ENCODE results near the gene ANKS1A.

The ANKS1A gene

GRCh38 chr6:35086282-35086632 is 197.2 kb downstream of the ANKS1A start:
- 91 to 95% methylated on average over 10 of the region's 10 CpGs for WGBS, 2 experiments
- Histone ChIP-seq H3K36me3 (ENCODE audit: control insufficient read depth, insufficient read depth, low read length) (peaks cover 14% of the 10 kb centered on the region), H3K4me3 (ENCODE audit: insufficient read depth, low read depth, low read length) (no peak overlapping the region), H3K27ac (ENCODE audit: insufficient read depth, low read depth, low read length, poor library complexity, severe bottlenecking) (no peak overlapping the region), H3K27me3 (ENCODE audit: control insufficient read depth, insufficient read depth, low read length, poor library complexity, severe bottlenecking) (no peaks in the 10 kb centered on the region), H3K4me1 (ENCODE audit: control insufficient read depth, insufficient read depth, low read length) (no peaks in the 10 kb centered on the region), H3K9me3 (ENCODE audit: control insufficient read depth, low read length) (no peaks in the 10 kb centered on the region)

GRCh38 chr6:35086636-35087360 is 197.7 kb downstream of the ANKS1A start:
- WGBS, 2 experiments, result 92 to 96% methylated on average over 12 of the region's 12 CpGs
- Histone ChIP-seq H3K36me3 (ENCODE audit: control insufficient read depth, insufficient read depth, low read length) (peaks cover 14% of the 10 kb centered on the region), H3K4me1 (ENCODE audit: control insufficient read depth, insufficient read depth, low read length) (no peaks in the 10 kb centered on the region), H3K4me3 (ENCODE audit: insufficient read depth, low read depth, low read length) (no peak overlapping the region), H3K27me3 (ENCODE audit: control insufficient read depth, insufficient read depth, low read length, poor library complexity, severe bottlenecking) (no peaks in the 10 kb centered on the region), H3K27ac (ENCODE audit: insufficient read depth, low read depth, low read length, poor library complexity, severe bottlenecking) (no peak overlapping the region), H3K9me3 (ENCODE audit: control insufficient read depth, low read length) (no peaks in the 10 kb centered on the region)

DNA sequence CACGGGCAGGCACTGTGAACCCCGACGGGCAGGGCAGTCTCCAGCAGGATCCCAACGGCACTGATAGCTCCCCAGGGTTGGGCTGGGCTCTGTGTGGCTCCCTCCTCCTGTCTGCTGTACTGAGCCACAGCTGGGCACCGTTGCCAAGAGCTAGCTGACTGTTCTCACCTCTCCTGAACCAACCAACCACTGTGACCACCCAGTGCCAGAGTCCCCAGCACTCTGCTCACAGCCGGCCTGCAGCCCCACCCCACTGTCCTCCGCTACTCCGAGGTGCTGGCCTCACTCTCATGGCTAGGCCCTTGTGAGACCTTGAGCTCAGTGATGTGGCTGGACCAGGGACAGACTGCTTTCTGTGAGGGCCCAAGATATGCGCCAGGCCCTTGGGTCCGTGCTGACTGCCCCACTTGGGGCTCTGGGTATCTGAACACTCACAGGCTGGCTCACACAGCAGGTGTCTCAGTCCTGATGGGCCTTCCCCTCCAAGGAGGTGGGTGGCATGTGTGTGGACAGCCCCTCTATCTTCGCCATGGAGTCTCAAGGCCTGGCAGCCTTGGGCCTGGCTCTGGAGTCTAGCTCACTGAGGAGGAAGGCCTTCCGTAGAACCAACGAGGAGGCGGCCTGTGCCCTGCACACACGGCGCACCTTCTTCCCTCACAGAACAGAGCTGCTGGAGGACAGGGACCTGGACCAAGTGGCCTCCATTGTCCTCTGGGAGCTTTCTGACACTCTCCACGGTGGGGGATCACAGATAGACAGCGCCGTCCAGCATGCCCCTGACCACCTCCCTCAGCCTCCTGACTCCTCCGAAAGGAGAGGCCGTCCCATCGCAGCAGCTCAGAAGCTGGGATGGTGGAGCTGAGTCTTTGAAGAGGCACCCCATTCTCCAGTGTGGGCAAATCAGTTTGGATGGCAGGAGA is 198.6 kb downstream of the ANKS1A start:
- Histone ChIP-seq H3K9me3 (ENCODE audit: control insufficient read depth, low read length) (no peaks in the 10 kb centered on the region), H3K27ac (ENCODE audit: insufficient read depth, low read depth, low read length, poor library complexity, severe bottlenecking) (no peak overlapping the region), H3K27me3 (ENCODE audit: control insufficient read depth, insufficient read depth, low read length, poor library complexity, severe bottlenecking) (no peaks in the 10 kb centered on the region), H3K36me3 (ENCODE audit: control insufficient read depth, insufficient read depth, low read length) (peaks cover 14% of the 10 kb centered on the region), H3K4me1 (ENCODE audit: control insufficient read depth, insufficient read depth, low read length) (no peaks in the 10 kb centered on the region), H3K4me3 (ENCODE audit: insufficient read depth, low read depth, low read length) (no peak overlapping the region)
- 94 to 95% methylated on average over 22 of the region's 22 CpGs for WGBS, 2 experiments

- 92 to 93% methylated on average over 24 of the region's 24 CpGs for WGBS, 2 experiments
- Histone ChIP-seq H3K27ac (ENCODE audit: insufficient read depth, low read depth, low read length, poor library complexity, severe bottlenecking) (no peak overlapping the region), H3K36me3 (ENCODE audit: control insufficient read depth, insufficient read depth, low read length) (peaks cover 14% of the 10 kb centered on the region)
Measured at GRCh38 chr6:35088281-35089215, 199.5 kb downstream of the ANKS1A start.

GRCh38 chr6:35089216-35089934 is 200.3 kb downstream of the ANKS1A start:
- Histone ChIP-seq H3K27me3 (ENCODE audit: control insufficient read depth, insufficient read depth, low read length, poor library complexity, severe bottlenecking) (no peaks in the 10 kb centered on the region), H3K36me3 (ENCODE audit: control insufficient read depth, insufficient read depth, low read length) (peaks cover 14% of the 10 kb centered on the region), H3K9me3 (ENCODE audit: control insufficient read depth, low read length) (no peaks in the 10 kb centered on the region), H3K4me3 (ENCODE audit: insufficient read depth, low read depth, low read length) (no peak overlapping the region), H3K27ac (ENCODE audit: insufficient read depth, low read depth, low read length, poor library complexity, severe bottlenecking) (no peak overlapping the region), H3K4me1 (ENCODE audit: control insufficient read depth, insufficient read depth, low read length) (no peaks in the 10 kb centered on the region)
- 93 to 95% methylated on average over 19 of the region's 19 CpGs for WGBS, 2 experiments

More at GRCh38 chr6:35088281-35089215, 199.5 kb downstream of the ANKS1A start:
- H3K4me3 ChIP-seq (ENCODE audit: insufficient read depth, low read depth, low read length), result no peak overlapping the region
- H3K9me3 ChIP-seq (ENCODE audit: control insufficient read depth, low read length), result no peaks in the 10 kb centered on the region
- no peaks in the 10 kb centered on the region for H3K4me1 ChIP-seq (ENCODE audit: control insufficient read depth, insufficient read depth, low read length)
- H3K27me3 ChIP-seq (ENCODE audit: control insufficient read depth, insufficient read depth, low read length, poor library complexity, severe bottlenecking), result no peaks in the 10 kb centered on the region

GRCh38 chr6:35089935-35090505 is 201.0 kb downstream of the ANKS1A start:
- no peak overlapping the region for H3K4me3 ChIP-seq (ENCODE audit: insufficient read depth, low read depth, low read length)
- no peaks in the 10 kb centered on the region for H3K27me3 ChIP-seq (ENCODE audit: control insufficient read depth, insufficient read depth, low read length, poor library complexity, severe bottlenecking)
- H3K36me3 ChIP-seq (ENCODE audit: control insufficient read depth, insufficient read depth, low read length), result peaks cover 11% of the 10 kb centered on the region
- no peaks in the 10 kb centered on the region for H3K4me1 ChIP-seq (ENCODE audit: control insufficient read depth, insufficient read depth, low read length)
- no peaks in the 10 kb centered on the region for H3K9me3 ChIP-seq (ENCODE audit: control insufficient read depth, low read length)
- no peak overlapping the region for H3K27ac ChIP-seq (ENCODE audit: insufficient read depth, low read depth, low read length, poor library complexity, severe bottlenecking)
- WGBS, 2 experiments, result 95% methylated on average over 15 of the region's 15 CpGs

GRCh38 chr6:35090734-35091133 is 201.7 kb downstream of the ANKS1A start:
- WGBS, 2 experiments, result 94 to 95% methylated on average over 10 of the region's 10 CpGs
- Histone ChIP-seq H3K9me3 (ENCODE audit: control insufficient read depth, low read length) (no peaks in the 10 kb centered on the region), H3K36me3 (ENCODE audit: control insufficient read depth, insufficient read depth, low read length) (peaks cover 9% of the 10 kb centered on the region), H3K27ac (ENCODE audit: insufficient read depth, low read depth, low read length, poor library complexity, severe bottlenecking) (no peak overlapping the region), H3K27me3 (ENCODE audit: control insufficient read depth, insufficient read depth, low read length, poor library complexity, severe bottlenecking) (no peaks in the 10 kb centered on the region), H3K4me3 (ENCODE audit: insufficient read depth, low read depth, low read length) (no peak overlapping the region), H3K4me1 (ENCODE audit: control insufficient read depth, insufficient read depth, low read length) (no peaks in the 10 kb centered on the region)

- H3K4me1 ChIP-seq (ENCODE audit: control insufficient read depth, insufficient read depth, low read length), result peaks cover 8% of the 10 kb centered on the region
- no peaks in the 10 kb centered on the region for H3K9me3 ChIP-seq (ENCODE audit: control insufficient read depth, low read length)
- 95 to 96% methylated on average over 18 of the region's 18 CpGs for WGBS, 2 experiments
- H3K27me3 ChIP-seq (ENCODE audit: control insufficient read depth, insufficient read depth, low read length, poor library complexity, severe bottlenecking), result no peaks in the 10 kb centered on the region
- peaks cover 9% of the 10 kb centered on the region for H3K36me3 ChIP-seq (ENCODE audit: control insufficient read depth, insufficient read depth, low read length)
- H3K4me3 ChIP-seq (ENCODE audit: insufficient read depth, low read depth, low read length), result no peak overlapping the region
- no peak overlapping the region for H3K27ac ChIP-seq (ENCODE audit: insufficient read depth, low read depth, low read length, poor library complexity, severe bottlenecking)
Measured at GRCh38 chr6:35091346-35092083, 202.5 kb downstream of the ANKS1A start.
